ENCODE measurements around the gene INPP5A. TPM values are rescaled to one million over a fixed set of nuclear protein-coding genes. Genes with fewer than 3 reads are reported as not detected.

Gene INPP5A
- total RNA-seq, 2 donors from 2014 or later, result 65.2 to 102 TPM

GRCh38 chr10:132514821-132515520 lies 22.6 kb upstream of the INPP5A start:
- intact Hi-C loops (cut with DNase I), result loop anchor here (5.0 to 10.0 kb wide), 2 partner anchors 50 to 117 kb away; no protein-coding TSS in a partner anchor
- DNase-seq (ENCODE audit: low spot score), result peak; percentile 80

DNA sequence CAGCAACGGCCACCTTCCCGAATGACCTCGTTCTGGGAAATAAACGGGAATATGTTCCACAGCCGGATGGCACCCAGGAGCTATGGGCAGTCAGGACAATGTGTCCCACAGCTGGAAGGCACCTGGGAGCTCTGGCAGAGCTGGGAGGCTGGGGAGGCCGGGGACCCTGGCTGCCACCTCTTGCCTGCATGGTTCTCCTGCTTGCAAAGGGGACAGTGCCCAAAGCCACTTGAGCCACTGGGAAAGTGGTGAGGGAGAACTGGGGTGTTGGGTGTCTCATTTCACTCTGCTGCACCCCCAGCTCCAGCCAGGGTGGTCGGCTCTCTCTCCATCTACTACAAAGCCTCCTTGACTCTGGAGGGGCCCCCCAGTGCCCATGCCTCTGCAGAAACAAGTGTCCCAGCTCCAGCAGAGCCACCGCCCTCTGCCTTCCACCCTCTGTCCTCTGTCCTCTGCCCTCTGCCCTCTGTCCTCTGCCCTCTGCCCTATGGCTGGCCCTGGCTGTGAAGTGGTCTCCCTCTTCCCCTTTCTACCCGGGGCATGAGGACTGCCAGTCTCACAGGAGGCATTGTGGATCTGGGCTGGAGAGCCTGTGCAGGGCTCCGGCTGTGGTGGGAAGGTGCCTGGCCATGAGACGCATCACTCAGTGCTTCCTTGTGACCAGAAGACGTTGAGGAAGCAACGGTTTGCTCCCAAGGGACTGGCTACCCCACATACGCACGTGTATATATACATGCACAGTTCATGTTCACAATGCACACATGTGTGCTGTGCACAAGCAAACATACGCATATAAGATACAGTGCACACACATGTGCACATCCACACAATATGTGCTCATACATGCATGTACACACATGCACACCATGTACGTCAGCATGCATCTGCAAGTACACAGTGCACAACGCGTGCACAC lies 21.5 kb upstream of the INPP5A start:
- DNase-seq (ENCODE audit: low spot score), result peak; percentile 78
- intact Hi-C loops (cut with DNase I), result loop anchor here (1.0 to 10.0 kb wide), 3 partner anchors 21 to 116 kb away; partner anchors contain the start of gene INPP5A (in 1 of the 2)

DNA sequence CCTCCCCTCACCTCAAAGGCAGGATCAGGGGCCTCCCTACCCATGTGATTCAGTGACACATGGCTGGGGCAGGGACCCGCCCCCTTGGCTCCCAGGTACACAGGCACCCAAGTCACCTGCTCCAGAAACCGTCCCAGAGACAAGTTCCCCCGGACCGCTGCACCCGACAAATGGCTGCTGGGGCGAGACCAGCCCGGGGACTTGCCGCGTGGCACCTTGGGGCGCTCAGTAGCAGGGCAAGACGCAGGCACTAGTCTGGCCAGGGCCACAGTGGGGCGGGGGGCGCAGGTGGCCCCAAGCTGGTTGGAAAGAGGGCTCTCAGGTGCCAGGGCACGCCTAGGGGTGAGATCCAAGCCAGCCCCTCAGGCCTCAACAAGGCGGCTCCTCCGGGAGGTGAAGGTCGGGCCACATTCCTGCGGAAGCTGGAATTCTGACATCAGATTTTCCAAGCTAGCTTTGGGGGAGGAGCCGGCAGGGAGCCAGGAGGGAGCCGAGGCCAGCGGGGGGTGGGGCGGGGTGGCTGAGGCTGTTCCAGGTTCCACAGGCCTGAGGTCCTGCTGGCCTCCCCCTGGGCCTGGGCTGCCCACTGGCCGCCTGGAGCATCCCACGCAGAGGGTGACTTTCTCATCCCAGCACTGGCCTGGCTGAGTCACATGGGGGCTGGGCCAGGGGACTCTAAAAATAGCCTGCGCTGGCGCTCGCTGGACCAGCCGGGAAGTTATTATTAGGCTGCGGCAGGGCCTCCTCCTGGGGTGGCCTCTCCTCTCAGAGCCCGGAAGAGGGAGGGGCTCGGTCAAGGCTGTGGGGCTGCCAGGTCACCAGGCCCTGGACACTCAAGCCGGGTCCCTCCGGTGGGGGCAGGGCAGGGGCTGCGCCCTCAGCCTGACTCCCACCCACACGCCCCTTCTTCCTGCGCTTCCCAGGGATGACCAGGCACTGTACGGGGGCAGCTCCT lies 20.5 kb upstream of the INPP5A start:
- intact Hi-C loops (cut with DNase I), result loop anchor here (1.0 to 10.0 kb wide), 3 partner anchors 20 to 115 kb away; partner anchors contain the start of gene INPP5A (in 1 of the 2)
- peak; percentile 98 for DNase-seq (ENCODE audit: low spot score)

- DNase-seq (ENCODE audit: low spot score), result peak; percentile 78
- intact Hi-C loops (cut with DNase I), result loop anchor here (5.0 to 10.0 kb wide), 2 partner anchors 53 to 114 kb away; no protein-coding TSS in a partner anchor
Observed at GRCh38 chr10:132517951-132518521, 19.6 kb upstream of the INPP5A start.

DNA sequence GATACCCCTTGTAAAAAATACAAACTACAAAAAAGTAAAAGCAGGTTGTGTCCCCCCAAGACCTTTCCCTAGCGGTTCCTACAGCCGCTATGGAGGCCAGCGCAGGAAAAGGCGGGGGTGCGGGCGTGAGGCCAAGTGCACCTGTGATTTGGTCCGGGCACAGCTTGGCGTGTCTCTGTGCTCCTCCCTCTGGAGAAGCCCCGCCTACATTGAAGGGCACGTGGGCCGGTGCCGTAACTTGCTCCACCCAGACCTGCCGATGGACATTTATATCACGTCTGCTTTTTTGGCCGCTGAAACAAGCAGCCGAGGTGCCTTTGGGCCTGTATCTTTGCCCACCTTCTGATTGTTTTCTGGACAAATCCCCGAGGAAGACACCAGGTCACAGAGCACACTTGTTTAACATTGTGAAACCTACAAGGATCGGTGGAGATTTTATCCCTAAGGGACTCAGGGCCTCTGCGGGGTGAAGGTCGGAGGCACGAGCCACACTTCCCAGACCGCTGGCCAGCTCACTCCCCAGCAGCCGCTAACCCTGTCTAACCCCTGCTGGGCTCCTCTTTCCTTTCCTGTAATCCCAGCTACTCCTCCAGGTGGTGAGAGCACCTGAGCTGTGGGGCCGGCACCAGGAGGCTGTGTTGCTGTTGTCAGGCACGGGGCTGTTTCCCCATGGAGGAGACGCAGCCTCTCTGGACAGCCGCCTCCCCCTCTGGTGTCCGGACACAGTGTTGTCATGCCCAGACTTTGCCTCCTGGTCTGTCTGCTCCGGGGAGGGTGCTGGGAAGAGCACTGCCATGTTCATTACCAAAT lies 18.8 kb upstream of the INPP5A start:
- peak; percentile 74 for DNase-seq (ENCODE audit: low spot score)
- intact Hi-C loops (cut with DNase I), result loop anchor here (5.0 to 10.0 kb wide), 2 partner anchors 54 to 114 kb away; no protein-coding TSS in a partner anchor

DNA sequence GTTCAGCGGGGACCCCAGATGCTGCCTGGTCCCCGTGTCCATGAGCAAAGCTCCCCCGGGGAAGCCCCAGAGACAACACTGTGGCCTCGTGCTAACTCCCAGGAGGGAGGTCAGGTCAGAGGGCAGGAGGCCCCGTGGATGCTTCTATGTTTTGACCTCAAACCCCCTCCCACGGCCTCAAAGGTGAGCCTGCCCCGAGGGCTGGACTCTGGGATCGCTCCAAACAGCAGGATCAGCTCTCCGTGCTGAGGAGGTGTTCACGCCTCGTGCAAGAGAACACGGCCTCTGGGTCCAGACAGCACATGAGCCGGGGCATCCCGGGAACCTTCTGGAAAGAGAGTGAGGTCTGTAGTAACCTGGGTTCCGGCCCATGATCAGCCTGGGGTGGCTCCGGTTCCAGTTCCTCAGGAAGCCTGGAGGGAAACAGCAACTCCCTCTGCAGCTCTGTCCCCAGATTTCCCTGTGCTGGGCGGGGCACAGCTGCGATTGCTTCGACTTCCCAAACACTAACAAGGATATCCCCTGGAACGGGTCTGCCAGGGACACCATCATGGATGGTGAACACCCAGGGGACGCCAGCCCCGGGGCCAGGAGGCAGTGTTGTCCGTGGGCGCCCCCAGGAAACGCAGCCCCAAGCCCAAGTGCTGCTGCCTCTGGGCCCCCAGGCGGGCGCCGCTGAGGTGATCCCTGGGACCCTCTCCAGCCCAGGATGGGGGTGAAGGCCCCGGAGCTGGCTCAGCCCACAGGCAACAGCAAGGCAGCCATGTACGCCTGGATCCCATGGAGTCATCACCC lies 18.0 kb upstream of the INPP5A start:
- DNase-seq (ENCODE audit: low spot score), result peak; percentile 81

DNA sequence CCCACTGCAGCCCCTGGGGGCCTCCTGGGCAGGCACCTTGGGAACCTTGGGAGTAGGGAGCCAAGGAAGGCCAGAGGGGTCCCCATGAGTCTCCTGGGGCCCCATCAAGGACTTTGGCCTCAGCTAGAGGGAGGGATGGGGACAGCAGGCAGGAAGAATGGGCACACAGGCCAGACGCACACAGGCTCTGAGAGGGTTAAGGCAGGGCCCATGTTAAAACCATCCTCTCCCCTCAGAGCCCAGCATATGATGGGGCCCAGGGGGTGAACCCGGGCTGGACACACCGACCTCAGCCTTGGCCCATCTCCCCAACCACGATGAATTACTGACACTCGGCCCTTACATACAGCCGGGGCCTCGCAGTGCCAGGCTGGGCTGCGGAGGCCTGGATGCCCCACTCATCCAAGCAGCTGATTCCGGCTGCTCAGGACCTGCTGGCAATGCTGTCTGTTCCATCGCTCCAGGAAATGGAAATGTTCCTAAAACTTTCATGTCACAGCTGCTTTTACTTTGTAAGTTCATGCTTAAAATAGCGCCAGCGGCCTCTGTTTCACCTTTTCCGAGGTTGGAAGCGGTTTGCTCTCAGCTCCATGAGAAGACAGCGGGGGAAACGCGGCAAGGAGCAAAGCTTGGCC lies 17.3 kb upstream of the INPP5A start:
- DNase-seq (ENCODE audit: low spot score), result peak; percentile 84
- intact Hi-C loops (cut with DNase I), result no loop called here

More for the DNA sequence above, 18.0 kb upstream of the INPP5A start:
- intact Hi-C loops (cut with DNase I), result loop anchor here (5.0 to 10.0 kb wide), 2 partner anchors 55 to 113 kb away; no protein-coding TSS in a partner anchor

DNA sequence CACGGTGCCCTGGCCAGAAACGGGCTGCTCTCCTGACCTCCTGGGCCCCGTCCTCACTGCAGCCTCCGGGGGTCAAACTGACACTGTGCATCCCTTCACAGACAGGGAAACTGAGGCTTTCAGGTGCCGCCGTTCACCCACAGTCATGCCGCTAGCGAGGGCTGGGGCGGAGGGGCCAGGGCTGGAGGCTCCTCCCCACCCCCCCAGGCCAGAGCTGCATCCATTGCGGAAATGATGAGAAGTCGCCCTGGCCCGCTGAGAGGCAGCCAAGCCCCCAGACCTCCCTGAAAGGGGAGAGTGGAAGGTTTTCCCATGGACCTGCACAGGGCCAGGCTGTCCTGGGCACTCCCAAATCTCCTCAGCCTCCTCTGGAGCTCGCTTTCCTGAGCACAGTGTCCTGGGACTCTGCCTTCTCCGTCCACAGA lies 16.5 kb upstream of the INPP5A start:
- intact Hi-C loops (cut with DNase I), result no loop called here
- peak; percentile 45 for DNase-seq (ENCODE audit: low spot score)

DNA sequence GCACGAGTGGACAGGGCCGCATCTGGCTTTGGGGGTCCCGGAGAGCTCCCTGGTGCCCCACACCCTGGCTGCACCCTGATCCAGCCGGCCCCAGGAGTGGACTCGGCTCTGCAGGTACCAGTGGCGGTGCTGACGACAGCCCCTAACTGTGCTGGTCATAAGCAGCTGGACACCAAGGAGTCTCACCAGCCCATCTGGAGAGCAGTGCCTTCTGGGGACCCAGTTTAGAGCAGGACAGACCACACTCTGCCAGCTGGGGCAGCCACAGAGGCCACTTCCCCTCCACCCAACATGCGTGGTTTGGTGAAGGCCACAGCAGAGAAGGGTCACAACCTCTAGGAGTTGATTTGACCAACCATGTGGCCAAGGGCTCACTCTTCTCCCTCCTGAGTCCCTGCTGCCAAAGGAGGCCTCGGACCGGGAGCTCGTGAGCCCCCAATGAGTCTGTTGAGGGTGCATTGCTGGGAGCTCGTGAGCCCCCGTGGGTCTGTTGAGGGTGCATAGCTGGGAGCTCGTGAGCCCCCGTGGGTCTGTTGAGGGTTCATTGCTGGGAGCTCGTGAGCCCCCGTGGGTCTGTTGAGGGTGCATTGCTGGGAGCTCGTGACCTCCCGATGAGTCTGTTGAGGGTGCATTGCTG lies 16.0 kb upstream of the INPP5A start:
- intact Hi-C loops (cut with DNase I), result no loop called here
- peak; percentile 74 for DNase-seq (ENCODE audit: low spot score)

- peak; percentile 45 for DNase-seq (ENCODE audit: low spot score)
- intact Hi-C loops (cut with DNase I), result no loop called here
Observed at GRCh38 chr10:132522521-132523411, 14.8 kb upstream of the INPP5A start.

DNA sequence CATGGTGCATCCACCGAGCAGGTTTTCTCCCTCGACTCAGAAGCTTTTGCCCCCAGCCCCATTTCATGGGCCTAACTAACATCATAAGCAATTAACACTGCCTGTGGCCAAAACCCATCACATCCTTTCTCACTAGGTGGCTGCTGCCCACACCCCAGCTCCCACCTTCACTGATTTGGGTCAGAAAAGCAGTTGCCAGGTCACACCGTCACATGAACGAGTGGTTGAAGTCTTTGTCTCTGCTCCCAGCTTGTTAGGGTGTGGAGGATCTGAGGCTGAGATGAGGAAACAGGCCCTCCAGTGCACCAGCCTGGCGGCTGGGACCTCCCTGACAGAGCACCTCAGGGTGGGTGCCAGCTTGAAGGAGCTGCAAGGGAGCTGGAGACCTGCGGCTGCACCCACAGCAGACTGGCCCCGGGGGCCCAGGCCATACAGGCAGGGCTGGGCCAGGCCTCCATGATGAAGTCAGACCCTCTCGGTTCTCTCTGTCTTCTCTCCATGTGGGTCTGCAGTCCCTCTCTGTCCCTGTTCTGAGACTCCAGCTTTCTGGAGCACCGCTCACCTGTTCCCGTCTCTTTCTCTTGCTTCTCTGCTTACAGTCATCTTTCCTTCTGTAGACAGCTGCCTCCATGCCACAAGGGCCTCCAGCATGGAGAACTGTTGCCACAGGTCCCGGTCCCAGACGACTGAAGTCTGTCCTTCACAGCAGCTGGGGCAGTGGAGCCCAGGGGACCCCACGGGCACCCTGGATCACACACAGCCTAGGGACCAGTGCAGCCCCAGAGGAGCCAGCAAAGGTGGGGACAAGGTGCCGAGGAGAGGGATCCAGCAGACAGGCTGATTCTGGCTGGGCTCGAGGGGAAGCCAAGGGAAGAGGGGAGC lies 13.8 kb upstream of the INPP5A start:
- peak; percentile 47 for DNase-seq (ENCODE audit: low spot score)
- intact Hi-C loops (cut with DNase I), result no loop called here

DNA sequence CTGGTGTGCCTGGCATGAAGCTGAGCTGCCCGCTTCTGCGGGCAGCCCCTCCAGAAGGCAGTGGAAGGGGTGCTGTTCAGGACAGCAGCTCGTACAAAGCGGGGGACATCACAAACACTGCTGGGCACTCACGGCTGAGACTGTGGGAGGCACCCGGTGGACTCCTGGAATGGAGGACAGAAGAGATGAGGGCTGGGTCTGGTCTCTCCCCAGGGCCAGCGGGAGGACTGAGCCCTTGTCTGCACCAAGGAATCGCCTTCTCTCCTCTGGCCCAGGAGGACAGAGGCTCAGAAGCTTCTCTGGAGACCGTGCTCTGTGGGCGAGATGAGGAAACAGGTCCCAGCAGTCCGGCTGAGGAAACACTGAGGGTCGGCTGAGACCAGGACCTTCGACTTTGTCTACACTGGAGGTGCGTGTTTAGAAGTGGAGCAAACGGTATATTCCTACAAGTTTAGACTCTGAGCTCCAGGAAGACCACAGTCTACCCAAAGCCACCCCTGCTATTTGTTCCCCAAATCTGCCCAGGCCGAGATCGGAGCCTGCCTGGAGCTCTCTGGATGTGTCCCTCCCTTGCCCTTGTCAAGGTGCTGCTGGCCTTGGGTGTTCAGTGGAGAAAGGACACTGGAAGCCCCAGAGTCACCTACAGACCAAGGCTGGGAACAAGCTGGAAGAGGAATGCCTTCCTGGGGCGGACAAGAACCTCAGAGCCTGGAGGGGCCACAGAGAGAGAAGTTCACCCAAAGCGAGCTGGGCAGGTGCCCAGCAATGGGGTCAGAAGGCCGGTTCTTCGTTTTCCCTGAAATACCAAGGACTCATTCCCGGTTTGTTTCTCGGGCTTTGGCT lies 12.9 kb upstream of the INPP5A start:
- intact Hi-C loops (cut with DNase I), result no loop called here
- peak; percentile 75 for DNase-seq (ENCODE audit: low spot score)

DNA sequence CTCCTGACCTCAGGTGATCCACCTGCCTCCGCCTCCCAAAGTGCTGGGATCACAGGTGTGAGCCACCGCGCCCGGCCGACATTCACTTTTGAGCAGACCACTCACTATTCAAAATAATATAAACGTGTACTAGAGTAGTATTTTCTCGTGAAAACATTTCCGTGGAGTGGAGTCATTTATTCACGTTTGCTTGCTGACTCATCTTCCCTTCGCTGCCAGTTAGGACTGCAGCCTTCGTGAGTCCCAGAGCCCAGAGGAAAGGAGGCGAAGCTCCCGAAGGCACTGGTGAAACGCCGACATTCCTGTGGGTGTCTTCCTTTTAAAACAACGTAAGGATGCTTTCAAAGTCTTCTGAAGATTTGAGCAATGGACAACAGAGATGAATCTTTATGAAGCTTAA lies 10.9 kb upstream of the INPP5A start:
- DNase-seq (ENCODE audit: low spot score), result peak; percentile 70
- intact Hi-C loops (cut with DNase I), result no loop called here

All from posterior vena cava (tissue), 2 donors.